Measurements from ENCODE around the gene NYNRIN. TPM values are rescaled to one million over a fixed set of nuclear protein-coding genes. Genes with fewer than 3 reads are reported as not detected.

The NYNRIN gene
- total RNA-seq, 1 experiment from 2014 or later = 0.27 TPM

DNA sequence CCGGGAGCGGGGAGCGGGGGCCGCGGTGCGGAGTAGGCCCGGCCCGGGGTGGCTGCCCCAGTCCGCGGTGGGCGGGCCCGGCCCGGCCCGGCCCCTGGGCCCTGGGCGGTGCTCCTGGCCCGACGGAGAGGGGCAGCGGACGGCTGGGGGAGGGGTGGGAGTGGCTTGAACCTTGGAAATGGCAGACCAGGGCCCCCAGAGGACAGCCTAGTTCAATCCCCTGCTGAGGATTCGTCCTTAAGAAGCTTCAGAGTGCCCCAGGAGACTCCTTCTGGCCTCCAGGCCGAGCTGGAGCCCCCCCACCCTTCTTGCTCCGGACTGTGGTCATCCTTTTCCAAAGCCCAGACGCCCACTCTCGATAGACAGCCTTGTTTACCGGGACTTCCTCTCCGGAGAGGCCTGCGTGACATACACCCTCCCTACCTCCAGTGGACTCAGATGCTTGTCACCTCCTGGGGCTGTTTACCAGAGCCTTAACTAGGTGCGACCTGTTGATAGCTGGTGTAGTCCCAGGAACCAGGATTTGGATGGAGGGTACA lies 31.4 kb downstream of the NYNRIN start:
- H3K27ac ChIP-seq (ENCODE audit: low read depth, low read length) = peak overlapping the region; percentile 92
- peak overlapping the region; percentile 93 to 95 for H3K4me3 ChIP-seq (replicated peaks in 1 of 2; ENCODE audit: low read depth in 1 of 2, low read length in 2 of 2)
- ChIA-PET POLR2A (interaction anchor here (0.6 to 3.3 kb wide), 8 partner anchors 11 to 187 kb away, joined by 3 to 38 read pairs (median 6); partner anchors contain the start of genes DHRS1, NOP9 and TINF2), RAD21 (ENCODE audit: low non-redundant PET in 1 of 2, low total read pairs in 2 of 2, uncharacterized antibody in 2 of 2, unreplicated experiment in 2 of 2) (interaction anchor here in 1 of 2 experiments (2.1 kb wide), 1 partner anchor 64 kb away, joined by 18 read pairs; no protein-coding TSS in a partner anchor), CTCF (interaction anchor here (1.1 to 4.1 kb wide), 7 partner anchors 12 to 188 kb away, joined by 3 to 162 read pairs (median 6); partner anchors contain the start of genes ADCY4 and TINF2)
- DNase-seq (ENCODE audit: low read depth, low spot score) (no peak), ATAC-seq (peak; percentile 82)
- H3K4me2 ChIP-seq (ENCODE audit: low read length) = peak overlapping the region; percentile 95
- H3K27me3 ChIP-seq (ENCODE audit: insufficient read depth, low read length) = no peaks in the 10 kb centered on the region
- peaks cover 10 to 15% of the 10 kb centered on the region in 2 experiments; a peak in 3 of 4 replicates for H3K36me3 ChIP-seq (ENCODE audit: control insufficient read depth in 1 of 2, insufficient read depth in 2 of 2, low read length in 2 of 2)
- H3K79me2 ChIP-seq (ENCODE audit: insufficient read depth, low read length) = peaks cover 21% of the 10 kb centered on the region
- H3K9me3 ChIP-seq (ENCODE audit: control insufficient read depth in 1 of 2, insufficient read depth in 1 of 2, low read depth in 1 of 2, low read length in 2 of 2) = no peaks in the 10 kb centered on the region
- H3K9me2 ChIP-seq (ENCODE audit: insufficient read depth) = no peaks in the 10 kb centered on the region
- no peaks in the 10 kb centered on the region for H4K20me1 ChIP-seq (ENCODE audit: insufficient read depth)
- peaks cover 14 to 37% of the 10 kb centered on the region in 2 experiments for H3K4me1 ChIP-seq (ENCODE audit: control insufficient read depth in 1 of 2, insufficient read depth in 2 of 2, low read length in 2 of 2)
- H2AFZ ChIP-seq (ENCODE audit: low read depth, low read length, poor library complexity, severe bottlenecking) = no peak overlapping the region
- BruUV-seq (replicated peaks) = no TSS peak
- intact Hi-C loops (cut with micrococcal nuclease) = loop anchor here (2.0 to 10.0 kb wide), 2 partner anchors 187 to 215 kb away; partner anchors contain the start of genes CHMP4A, MDP1 and TINF2
- TF ChIP-seq FOSL1 (IDR thresholded peaks at IDR 0.05; ENCODE audit: low read depth) = no peak
- peak; percentile 49; the same call in 1 of the 2 replicates for TF ChIP-seq POLR2AphosphoS5 (IDR thresholded peaks at IDR 0.05; ENCODE audit: low read depth, low read length)
- peak; percentile 86 for TF ChIP-seq ZFX (IDR thresholded peaks at IDR 0.05)
- TF ChIP-seq JUND (IDR thresholded peaks at IDR 0.05) = no peak
- peak overlapping the region; percentile 95 for H3K9ac ChIP-seq (ENCODE audit: low read length)

GRCh38 chr14:24430682-24431568 lies 32.1 kb downstream of the NYNRIN start:
- DNase-seq (ENCODE audit: low read depth, low spot score) = no peak
- H3K36me3 ChIP-seq (ENCODE audit: control insufficient read depth in 1 of 2, insufficient read depth in 2 of 2, low read length in 2 of 2) = peaks cover 10 to 15% of the 10 kb centered on the region in 2 experiments; a peak in 3 of 4 replicates
- POLR2A ChIA-PET = interaction anchor here (0.7 to 3.3 kb wide), 19 partner anchors 10 to 337 kb away, joined by 3 to 38 read pairs (median 4); partner anchors contain the start of genes CHMP4A, CIDEB, DHRS1 and NOP9
- peaks cover 14 to 37% of the 10 kb centered on the region in 2 experiments for H3K4me1 ChIP-seq (ENCODE audit: control insufficient read depth in 1 of 2, insufficient read depth in 2 of 2, low read length in 2 of 2)
- peaks cover 21% of the 10 kb centered on the region for H3K79me2 ChIP-seq (ENCODE audit: insufficient read depth, low read length)
- no peaks in the 10 kb centered on the region for H3K27me3 ChIP-seq (ENCODE audit: insufficient read depth, low read length)
- no peaks in the 10 kb centered on the region for H3K9me3 ChIP-seq (ENCODE audit: control insufficient read depth in 1 of 2, insufficient read depth in 1 of 2, low read depth in 1 of 2, low read length in 2 of 2)
- RAD21 ChIA-PET (ENCODE audit: low non-redundant PET in 1 of 2, low total read pairs in 2 of 2, uncharacterized antibody in 2 of 2, unreplicated experiment in 2 of 2) = interaction anchor here (0.6 to 2.1 kb wide), 13 partner anchors 11 to 132 kb away, joined by 3 to 25 read pairs (median 4); partner anchors contain the start of gene DHRS1 (in 1 of the 2)
- no peak overlapping the region for H2AFZ ChIP-seq (ENCODE audit: low read depth, low read length, poor library complexity, severe bottlenecking)
- BruUV-seq (replicated peaks) = TSS peak; percentile 53
- peak overlapping the region; percentile 95 for H3K4me2 ChIP-seq (ENCODE audit: low read length)
- peak overlapping the region; percentile 95 for H3K9ac ChIP-seq (ENCODE audit: low read length)
- intact Hi-C loops (cut with micrococcal nuclease) = loop anchor here (1.0 to 10.0 kb wide), 4 partner anchors 66 to 216 kb away; partner anchors contain the start of genes CHMP4A, MDP1 and TINF2
- CTCF ChIA-PET = interaction anchor here (0.6 to 4.1 kb wide), 38 partner anchors 8 to 284 kb away, joined by 3 to 162 read pairs (median 5); partner anchors contain the start of genes ADCY4, CIDEB, DHRS1 and IPO4
- no peaks in the 10 kb centered on the region for H4K20me1 ChIP-seq (ENCODE audit: insufficient read depth)
- H3K9me2 ChIP-seq (ENCODE audit: insufficient read depth) = no peaks in the 10 kb centered on the region
- H3K27ac ChIP-seq (ENCODE audit: low read depth, low read length) = peak overlapping the region; percentile 92
- H3K4me3 ChIP-seq (replicated peaks in 1 of 2; ENCODE audit: low read depth in 1 of 2, low read length in 2 of 2) = peak overlapping the region; percentile 93 to 95
- no peak for ATAC-seq
- no peak for TF ChIP-seq RAD21 (IDR thresholded peaks at IDR 0.05; ENCODE audit: low read depth)
- TF ChIP-seq, protein P1, sequence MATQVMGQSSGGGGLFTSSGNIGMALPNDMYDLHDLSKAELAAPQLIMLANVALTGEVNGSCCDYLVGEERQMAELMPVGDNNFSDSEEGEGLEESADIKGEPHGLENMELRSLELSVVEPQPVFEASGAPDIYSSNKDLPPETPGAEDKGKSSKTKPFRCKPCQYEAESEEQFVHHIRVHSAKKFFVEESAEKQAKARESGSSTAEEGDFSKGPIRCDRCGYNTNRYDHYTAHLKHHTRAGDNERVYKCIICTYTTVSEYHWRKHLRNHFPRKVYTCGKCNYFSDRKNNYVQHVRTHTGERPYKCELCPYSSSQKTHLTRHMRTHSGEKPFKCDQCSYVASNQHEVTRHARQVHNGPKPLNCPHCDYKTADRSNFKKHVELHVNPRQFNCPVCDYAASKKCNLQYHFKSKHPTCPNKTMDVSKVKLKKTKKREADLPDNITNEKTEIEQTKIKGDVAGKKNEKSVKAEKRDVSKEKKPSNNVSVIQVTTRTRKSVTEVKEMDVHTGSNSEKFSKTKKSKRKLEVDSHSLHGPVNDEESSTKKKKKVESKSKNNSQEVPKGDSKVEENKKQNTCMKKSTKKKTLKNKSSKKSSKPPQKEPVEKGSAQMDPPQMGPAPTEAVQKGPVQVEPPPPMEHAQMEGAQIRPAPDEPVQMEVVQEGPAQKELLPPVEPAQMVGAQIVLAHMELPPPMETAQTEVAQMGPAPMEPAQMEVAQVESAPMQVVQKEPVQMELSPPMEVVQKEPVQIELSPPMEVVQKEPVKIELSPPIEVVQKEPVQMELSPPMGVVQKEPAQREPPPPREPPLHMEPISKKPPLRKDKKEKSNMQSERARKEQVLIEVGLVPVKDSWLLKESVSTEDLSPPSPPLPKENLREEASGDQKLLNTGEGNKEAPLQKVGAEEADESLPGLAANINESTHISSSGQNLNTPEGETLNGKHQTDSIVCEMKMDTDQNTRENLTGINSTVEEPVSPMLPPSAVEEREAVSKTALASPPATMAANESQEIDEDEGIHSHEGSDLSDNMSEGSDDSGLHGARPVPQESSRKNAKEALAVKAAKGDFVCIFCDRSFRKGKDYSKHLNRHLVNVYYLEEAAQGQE (IDR thresholded peaks at IDR 0.05; ENCODE audit: low read depth) = no peak
- TF ChIP-seq CBX3 (IDR thresholded peaks at IDR 0.05; ENCODE audit: low read depth) = no peak
- TF ChIP-seq EGR1 (IDR thresholded peaks at IDR 0.05; ENCODE audit: low read depth) = no peak
- TF ChIP-seq SIN3A (IDR thresholded peaks at IDR 0.05; ENCODE audit: low read depth) = no peak; the same call in 1 of the 2 replicates
- no peak for TF ChIP-seq FOSL1 (IDR thresholded peaks at IDR 0.05; ENCODE audit: low read depth)
- TF ChIP-seq SRF (IDR thresholded peaks at IDR 0.05; ENCODE audit: low read depth) = no peak
- no peak for TF ChIP-seq ZNF274 (IDR thresholded peaks at IDR 0.05; ENCODE audit: low read depth, low read length)
- TF ChIP-seq ZFX (IDR thresholded peaks at IDR 0.05) = no peak
- TF ChIP-seq YY1 (IDR thresholded peaks at IDR 0.05; ENCODE audit: extremely low read depth, insufficient replicate concordance, low read depth, low read length) = no peak

Measured in HCT116 (cell line).